GM19467 (cell line): Measurements from ENCODE around the gene CACNA1C.

ENCODE experiments used
- ATAC-seq: cut with Tn5 transposase; IDR thresholded peaks from one replicate; pipeline ENCODE4 v1.9.1; 2021; ENCODE audit warnings: mild to moderate bottlenecking, moderate library complexity; ENCODE audit not compliant: unreplicated experiment

The CACNA1C gene

GRCh38 chr12:2333491-2334195 is 280.9 kb downstream of the CACNA1C start:
- no peak for ATAC-seq

- no peak for ATAC-seq
Observed at GRCh38 chr12:2334271-2334670, 281.5 kb downstream of the CACNA1C start.

GRCh38 chr12:2334689-2335088 is 281.9 kb downstream of the CACNA1C start:
- ATAC-seq: no peak

- ATAC-seq: no peak
Observed at GRCh38 chr12:2335109-2335508, 282.3 kb downstream of the CACNA1C start.

- ATAC-seq: no peak
Observed at GRCh38 chr12:2335513-2335912, 282.7 kb downstream of the CACNA1C start.

GRCh38 chr12:2335916-2336315 is 283.1 kb downstream of the CACNA1C start:
- ATAC-seq: no peak

- ATAC-seq: no peak
Observed at GRCh38 chr12:2336409-2336829, 283.6 kb downstream of the CACNA1C start.

GRCh38 chr12:2337031-2338010 is 284.5 kb downstream of the CACNA1C start:
- ATAC-seq: no peak

- no peak for ATAC-seq
Observed at GRCh38 chr12:2338381-2338780, 285.6 kb downstream of the CACNA1C start.

GRCh38 chr12:2338991-2339431 is 286.2 kb downstream of the CACNA1C start:
- ATAC-seq: no peak

GRCh38 chr12:2341051-2341751 is 288.4 kb downstream of the CACNA1C start:
- no peak for ATAC-seq

GRCh38 chr12:2341871-2342270 is 289.1 kb downstream of the CACNA1C start:
- no peak for ATAC-seq

GRCh38 chr12:2343681-2344080 is 290.9 kb downstream of the CACNA1C start:
- no peak for ATAC-seq

- no peak for ATAC-seq
Observed at GRCh38 chr12:2344476-2344875, 291.7 kb downstream of the CACNA1C start.

GRCh38 chr12:2344885-2345284 is 292.1 kb downstream of the CACNA1C start:
- ATAC-seq: no peak

- no peak for ATAC-seq
Observed at GRCh38 chr12:2345902-2346301, 293.1 kb downstream of the CACNA1C start.

GRCh38 chr12:2346416-2346815 is 293.6 kb downstream of the CACNA1C start:
- ATAC-seq: no peak

GRCh38 chr12:2347137-2347843 is 294.5 kb downstream of the CACNA1C start:
- no peak for ATAC-seq

GRCh38 chr12:2347844-2348481 is 295.2 kb downstream of the CACNA1C start:
- ATAC-seq: no peak

- ATAC-seq: no peak
Observed at GRCh38 chr12:2348482-2348852, 295.7 kb downstream of the CACNA1C start.
